ENCODE measurements around the gene C17orf67. TPM values are rescaled to one million over a fixed set of nuclear protein-coding genes. Genes with fewer than 3 reads are reported as not detected.

Gene C17orf67
- 1 to 10 TPM in 2 of 3 donors, under 1 TPM in 1; 0.48 to 2.3 (median 2.0) TPM for total RNA-seq

- H3K36me3 ChIP-seq, result no peaks in the 10 kb centered on the region
- H3K4me3 ChIP-seq, result peak within 1 kb of the TSS; percentile 61 to 94 (median 91)
- no peaks in the 10 kb centered on the region for H3K27me3 ChIP-seq
- peaks cover 0 to 8% of the 10 kb centered on the region in 2 donors for H3K4me1 ChIP-seq
- peak within 1 kb of the TSS; percentile 83 for H3K27ac ChIP-seq
- DNase-seq (ENCODE audit: low spot score in 2 of 2), result peak; percentile 96 to 98
- no peaks in the 10 kb centered on the region for H3K9me3 ChIP-seq
- intact Hi-C loops (cut with DNase I; ENCODE audit: low total_unique reads), result no loop called here
- TF ChIP-seq POLR2AphosphoS5 (IDR thresholded peaks at IDR 0.05) (peak; percentile 20 to 47 (median 21)), CTCF (IDR thresholded peaks at IDR 0.05) (no peak), POLR2A (IDR thresholded peaks at IDR 0.05) (no peak)
Observed at GRCh38 chr17:56833809-56834379, at the start of gene C17orf67, which contains the start of gene DGKE. Gene C17orf67 (minus strand): TSS chr17:56833920. CDS start chr17:56815810, 18,110 bp downstream. Gene DGKE (plus strand): TSS chr17:56834151. CDS start chr17:56834796, 645 bp downstream.

GRCh38 chr17:56881685-56882295, 48.1 kb upstream of the C17orf67 start:
- TF ChIP-seq POLR2AphosphoS5 (IDR thresholded peaks at IDR 0.05) (no peak), CTCF (IDR thresholded peaks at IDR 0.05) (no peak)
- intact Hi-C loops (cut with DNase I; ENCODE audit: low total_unique reads), result no loop called here
- no peaks in the 10 kb centered on the region for H3K4me1 ChIP-seq
- no peak for DNase-seq (ENCODE audit: low spot score in 2 of 2)
- H3K27me3 ChIP-seq, result no peaks in the 10 kb centered on the region
- H3K27ac ChIP-seq, result no peak overlapping the region
- no peaks in the 10 kb centered on the region for H3K36me3 ChIP-seq
- H3K9me3 ChIP-seq, result no peaks in the 10 kb centered on the region
- H3K4me3 ChIP-seq, result no peak overlapping the region

- Histone ChIP-seq H3K4me3 (no peak overlapping the region), H3K36me3 (no peaks in the 10 kb centered on the region), H3K4me1 (no peaks in the 10 kb centered on the region), H3K9me3 (no peaks in the 10 kb centered on the region), H3K27ac (no peak overlapping the region), H3K27me3 (no peaks in the 10 kb centered on the region)
- TF ChIP-seq POLR2AphosphoS5 (IDR thresholded peaks at IDR 0.05) (no peak), CTCF (IDR thresholded peaks at IDR 0.05) (no peak), POLR2A (IDR thresholded peaks at IDR 0.05) (no peak)
- intact Hi-C loops (cut with DNase I; ENCODE audit: low total_unique reads), result no loop called here
- DNase-seq (ENCODE audit: low spot score in 2 of 2), result no peak
Observed at GRCh38 chr17:56880571-56880970, 46.9 kb upstream of the C17orf67 start.

GRCh38 chr17:56880133-56880532, 46.4 kb upstream of the C17orf67 start:
- TF ChIP-seq POLR2A (IDR thresholded peaks at IDR 0.05), result no peak
- no peak for TF ChIP-seq POLR2AphosphoS5 (IDR thresholded peaks at IDR 0.05)
- TF ChIP-seq CTCF (IDR thresholded peaks at IDR 0.05), result no peak
- no peaks in the 10 kb centered on the region for H3K27me3 ChIP-seq

GRCh38 chr17:56879280-56879679, 45.6 kb upstream of the C17orf67 start:
- H3K4me1 ChIP-seq, result no peaks in the 10 kb centered on the region
- no peaks in the 10 kb centered on the region for H3K36me3 ChIP-seq
- H3K9me3 ChIP-seq, result no peaks in the 10 kb centered on the region
- H3K4me3 ChIP-seq, result no peak overlapping the region
- H3K27ac ChIP-seq, result no peak overlapping the region
- TF ChIP-seq POLR2A (IDR thresholded peaks at IDR 0.05) (no peak), POLR2AphosphoS5 (IDR thresholded peaks at IDR 0.05) (no peak), CTCF (IDR thresholded peaks at IDR 0.05) (no peak)
- DNase-seq (ENCODE audit: low spot score in 2 of 2), result no peak
- intact Hi-C loops (cut with DNase I; ENCODE audit: low total_unique reads), result no loop called here
- no peaks in the 10 kb centered on the region for H3K27me3 ChIP-seq

More at GRCh38 chr17:56880133-56880532, 46.4 kb upstream of the C17orf67 start:
- Histone ChIP-seq H3K9me3 (no peaks in the 10 kb centered on the region), H3K36me3 (no peaks in the 10 kb centered on the region), H3K27ac (no peak overlapping the region), H3K4me3 (no peak overlapping the region), H3K4me1 (no peaks in the 10 kb centered on the region)
- intact Hi-C loops (cut with DNase I; ENCODE audit: low total_unique reads), result no loop called here
- DNase-seq (ENCODE audit: low spot score in 2 of 2), result no peak
